ENCODE results near the gene CENPC.

CENPC gene

DNA sequence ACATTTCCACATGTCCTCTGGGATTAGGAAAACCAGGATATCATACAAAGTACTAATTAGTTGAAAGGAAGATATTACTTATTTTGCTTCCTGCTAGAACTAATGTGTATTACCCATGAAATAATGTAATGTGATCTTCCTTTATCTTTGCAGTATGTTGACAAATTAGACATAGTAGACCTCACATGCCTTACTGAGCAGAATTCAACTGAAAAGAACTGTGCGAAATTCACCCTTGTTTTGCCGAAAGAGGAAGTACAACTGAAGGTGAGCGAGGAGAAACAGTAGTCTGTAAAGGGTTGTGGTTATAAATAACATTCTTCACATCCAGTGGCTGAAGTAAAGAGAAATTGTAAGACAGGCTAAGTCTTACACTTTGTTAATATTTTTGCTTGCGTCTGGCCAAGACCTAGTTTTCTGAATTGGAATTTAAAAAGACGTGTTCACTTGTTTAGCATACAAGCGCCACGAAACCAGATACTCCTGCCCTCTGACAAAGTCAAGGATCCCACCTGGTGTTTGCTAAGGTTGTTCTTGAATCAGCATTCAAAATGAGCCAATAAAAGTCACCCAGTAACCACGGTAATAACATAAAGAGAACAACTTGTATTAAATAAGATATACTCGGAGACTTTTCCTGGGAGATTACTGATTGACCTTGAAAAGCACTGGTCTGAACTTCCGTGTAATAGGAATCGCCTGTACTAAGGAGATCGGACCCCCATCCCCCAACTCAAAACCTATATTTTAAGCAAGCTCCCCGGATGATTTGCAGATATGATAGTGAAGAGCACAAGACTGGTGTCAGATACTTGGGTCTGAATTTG, 30.1 kb upstream of the CENPC start:
- no peaks in the 10 kb centered on the region for H3K36me3 ChIP-seq (ENCODE audit: control insufficient read depth in 1 of 2, insufficient read depth in 2 of 2, low read length in 2 of 2)
- no peaks in the 10 kb centered on the region for H3K4me1 ChIP-seq (ENCODE audit: control insufficient read depth in 1 of 2, insufficient read depth in 2 of 2, low read length in 2 of 2)
- H3K9ac ChIP-seq (ENCODE audit: low read depth in 1 of 2, low read length in 2 of 2): no peak overlapping the region
- no peak overlapping the region for H3K4me3 ChIP-seq (ENCODE audit: low read depth in 1 of 2, low read length in 2 of 2)
- H3K27ac ChIP-seq (ENCODE audit: low read depth, low read length): no peak overlapping the region
- H3K27me3 ChIP-seq (ENCODE audit: control insufficient read depth in 1 of 2, insufficient read depth in 2 of 2, low read length in 2 of 2): no peaks in the 10 kb centered on the region
- no peaks in the 10 kb centered on the region for H3K9me3 ChIP-seq (ENCODE audit: control insufficient read depth in 1 of 2, low read length in 2 of 2)

DNA sequence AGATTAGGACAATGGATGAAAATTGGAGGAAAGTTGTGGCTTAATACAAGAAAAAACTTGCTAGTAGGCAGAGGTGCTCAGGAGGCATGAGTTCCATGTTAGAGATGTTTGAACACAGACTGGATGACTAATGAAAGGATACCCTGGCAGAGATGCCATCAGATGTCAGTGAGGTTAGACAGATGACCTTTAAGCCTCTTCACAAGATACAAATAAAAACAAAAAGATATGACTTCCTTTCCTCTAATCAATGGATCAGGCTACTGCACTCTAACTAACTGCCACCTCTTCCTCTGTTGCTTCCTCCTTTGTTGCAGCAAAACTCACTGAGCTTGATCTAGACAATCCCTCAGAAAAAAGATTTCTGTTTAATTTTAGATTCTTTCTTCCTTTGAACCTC, 27.9 kb upstream of the CENPC start:
- Histone ChIP-seq H3K9me3 (ENCODE audit: control insufficient read depth in 1 of 2, low read length in 2 of 2) (no peaks in the 10 kb centered on the region), H3K27me3 (ENCODE audit: control insufficient read depth in 1 of 2, insufficient read depth in 2 of 2, low read length in 2 of 2) (no peaks in the 10 kb centered on the region), H3K36me3 (ENCODE audit: control insufficient read depth in 1 of 2, insufficient read depth in 2 of 2, low read length in 2 of 2) (no peaks in the 10 kb centered on the region), H3K9ac (ENCODE audit: low read depth in 1 of 2, low read length in 2 of 2) (no peak overlapping the region), H3K4me1 (ENCODE audit: control insufficient read depth in 1 of 2, insufficient read depth in 2 of 2, low read length in 2 of 2) (no peaks in the 10 kb centered on the region), H3K27ac (ENCODE audit: low read depth, low read length) (no peak overlapping the region), H3K4me3 (ENCODE audit: low read depth in 1 of 2, low read length in 2 of 2) (no peak overlapping the region)

DNA sequence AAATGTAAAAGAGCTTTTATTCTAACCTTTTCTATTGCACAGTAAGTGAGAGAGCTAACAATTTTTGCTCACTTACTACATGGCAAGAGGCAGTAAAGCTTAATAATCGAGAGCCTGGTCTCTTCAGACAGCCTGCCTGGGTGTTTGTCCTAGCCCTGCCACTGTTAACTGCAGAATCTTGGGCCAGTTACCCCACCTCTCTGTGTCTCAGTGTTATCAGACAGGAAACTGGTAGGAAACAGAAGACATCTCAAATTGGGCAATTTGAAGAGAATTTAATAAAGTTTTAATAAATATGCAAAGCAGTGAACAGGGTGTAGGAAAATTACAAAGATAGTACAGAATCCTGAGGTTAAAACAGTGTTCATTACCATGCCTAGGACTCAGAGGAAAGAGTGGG, 26.7 kb upstream of the CENPC start:
- H3K9ac ChIP-seq (ENCODE audit: low read depth in 1 of 2, low read length in 2 of 2): no peak overlapping the region
- H3K36me3 ChIP-seq (ENCODE audit: control insufficient read depth in 1 of 2, insufficient read depth in 2 of 2, low read length in 2 of 2): no peaks in the 10 kb centered on the region
- no peaks in the 10 kb centered on the region for H3K4me1 ChIP-seq (ENCODE audit: control insufficient read depth in 1 of 2, insufficient read depth in 2 of 2, low read length in 2 of 2)
- no peaks in the 10 kb centered on the region for H3K9me3 ChIP-seq (ENCODE audit: control insufficient read depth in 1 of 2, low read length in 2 of 2)
- no peak overlapping the region for H3K4me3 ChIP-seq (ENCODE audit: low read depth in 1 of 2, low read length in 2 of 2)
- H3K27me3 ChIP-seq (ENCODE audit: control insufficient read depth in 1 of 2, insufficient read depth in 2 of 2, low read length in 2 of 2): no peaks in the 10 kb centered on the region
- no peak overlapping the region for H3K27ac ChIP-seq (ENCODE audit: low read depth, low read length)

DNA sequence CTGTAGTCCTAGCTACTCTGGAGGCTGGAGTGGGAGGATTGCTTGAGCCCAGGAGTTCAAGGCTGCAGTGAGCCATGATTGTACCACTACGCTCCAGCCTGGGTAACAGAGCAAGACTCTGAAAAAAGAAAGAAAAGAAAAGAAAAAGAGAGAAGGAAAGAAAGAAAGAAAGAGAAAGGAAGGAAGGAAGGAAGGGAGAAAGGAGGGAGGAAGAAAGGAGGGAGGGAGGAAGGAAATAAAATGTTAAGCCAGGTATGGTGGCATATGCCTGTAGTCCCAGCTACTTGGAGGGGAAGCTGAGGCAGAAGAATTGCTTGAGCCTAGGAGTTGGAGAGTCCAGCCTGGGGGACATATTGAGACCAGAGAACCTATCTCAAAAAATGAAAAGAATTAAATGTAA, 25.2 kb upstream of the CENPC start:
- H3K27me3 ChIP-seq (ENCODE audit: control insufficient read depth in 1 of 2, insufficient read depth in 2 of 2, low read length in 2 of 2): no peaks in the 10 kb centered on the region
- no peaks in the 10 kb centered on the region for H3K4me1 ChIP-seq (ENCODE audit: control insufficient read depth in 1 of 2, insufficient read depth in 2 of 2, low read length in 2 of 2)
- H3K27ac ChIP-seq (ENCODE audit: low read depth, low read length): no peak overlapping the region
- H3K36me3 ChIP-seq (ENCODE audit: control insufficient read depth in 1 of 2, insufficient read depth in 2 of 2, low read length in 2 of 2): no peaks in the 10 kb centered on the region
- H3K9me3 ChIP-seq (ENCODE audit: control insufficient read depth in 1 of 2, low read length in 2 of 2): no peaks in the 10 kb centered on the region
- no peak overlapping the region for H3K9ac ChIP-seq (ENCODE audit: low read depth in 1 of 2, low read length in 2 of 2)
- no peak overlapping the region for H3K4me3 ChIP-seq (ENCODE audit: low read depth in 1 of 2, low read length in 2 of 2)

DNA sequence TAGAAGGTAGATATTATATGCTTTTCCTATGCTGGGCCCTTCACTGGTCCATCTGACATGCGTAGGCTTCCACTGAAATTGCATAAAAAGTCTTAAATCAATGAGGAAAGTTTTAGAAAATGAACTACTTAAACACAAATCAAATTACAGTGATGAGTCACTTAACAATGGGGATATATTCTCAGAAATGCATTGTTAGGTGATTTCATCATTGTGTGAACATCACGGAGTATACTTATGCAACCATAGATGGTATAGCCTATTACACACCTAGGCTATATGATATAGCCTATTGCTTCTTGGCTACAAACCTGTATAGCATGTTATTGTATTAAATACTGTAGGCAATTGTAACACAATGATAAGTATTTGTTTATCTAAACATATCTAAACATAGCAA, 23.5 kb upstream of the CENPC start:
- Histone ChIP-seq H3K9me3 (ENCODE audit: control insufficient read depth in 1 of 2, low read length in 2 of 2) (no peaks in the 10 kb centered on the region), H3K9ac (ENCODE audit: low read depth in 1 of 2, low read length in 2 of 2) (no peak overlapping the region), H3K4me1 (ENCODE audit: control insufficient read depth in 1 of 2, insufficient read depth in 2 of 2, low read length in 2 of 2) (no peaks in the 10 kb centered on the region), H3K4me3 (ENCODE audit: low read depth in 1 of 2, low read length in 2 of 2) (no peak overlapping the region), H3K27me3 (ENCODE audit: control insufficient read depth in 1 of 2, insufficient read depth in 2 of 2, low read length in 2 of 2) (no peaks in the 10 kb centered on the region), H3K36me3 (ENCODE audit: control insufficient read depth in 1 of 2, insufficient read depth in 2 of 2, low read length in 2 of 2) (no peaks in the 10 kb centered on the region), H3K27ac (ENCODE audit: low read depth, low read length) (no peak overlapping the region)

DNA sequence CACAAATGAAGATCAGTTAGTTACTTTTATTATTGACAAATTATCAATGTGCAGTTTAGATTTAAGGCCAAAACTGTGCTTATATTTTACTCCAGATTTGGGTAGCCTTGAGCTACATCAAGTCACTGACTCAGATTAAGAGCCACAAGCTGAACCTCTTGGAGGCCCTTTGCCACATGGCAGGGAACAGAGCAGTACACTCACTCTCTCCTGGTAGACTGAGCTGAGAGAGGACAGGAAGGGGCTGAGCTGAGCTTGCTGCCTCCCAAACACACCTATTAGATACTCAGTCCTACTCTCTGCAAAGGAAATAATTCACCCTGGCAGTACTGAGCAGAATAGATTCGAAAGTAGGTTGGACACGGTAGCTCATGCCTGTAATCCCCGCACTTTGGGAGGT, 21.0 kb upstream of the CENPC start:
- H3K4me3 ChIP-seq (ENCODE audit: low read depth in 1 of 2, low read length in 2 of 2): no peak overlapping the region
- H3K4me1 ChIP-seq (ENCODE audit: control insufficient read depth in 1 of 2, insufficient read depth in 2 of 2, low read length in 2 of 2): no peaks in the 10 kb centered on the region
- H3K36me3 ChIP-seq (ENCODE audit: control insufficient read depth in 1 of 2, insufficient read depth in 2 of 2, low read length in 2 of 2): no peaks in the 10 kb centered on the region
- H3K9ac ChIP-seq (ENCODE audit: low read depth in 1 of 2, low read length in 2 of 2): no peak overlapping the region
- H3K9me3 ChIP-seq (ENCODE audit: control insufficient read depth in 1 of 2, low read length in 2 of 2): no peaks in the 10 kb centered on the region
- H3K27me3 ChIP-seq (ENCODE audit: control insufficient read depth in 1 of 2, insufficient read depth in 2 of 2, low read length in 2 of 2): no peaks in the 10 kb centered on the region
- H3K27ac ChIP-seq (ENCODE audit: low read depth, low read length): no peak overlapping the region

DNA sequence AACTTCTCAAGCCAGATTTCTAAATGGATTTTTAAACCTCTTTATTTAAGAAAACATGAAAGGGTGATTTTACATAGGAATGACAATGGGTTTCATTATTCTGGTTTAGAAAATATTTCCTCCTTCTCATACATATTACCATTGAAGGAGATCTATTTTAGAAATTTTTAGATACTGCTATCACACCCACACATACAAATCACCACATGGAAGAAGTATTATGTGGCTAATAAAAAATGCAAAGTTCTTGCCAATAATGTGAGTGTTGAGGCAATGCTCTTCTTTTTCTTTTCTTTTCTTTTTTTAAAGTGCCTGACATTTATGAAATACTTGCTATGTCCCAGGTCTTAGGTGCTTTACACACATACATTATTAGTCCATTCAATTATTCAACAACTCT, 20.0 kb upstream of the CENPC start:
- Histone ChIP-seq H3K4me3 (ENCODE audit: low read depth in 1 of 2, low read length in 2 of 2) (no peak overlapping the region), H3K27me3 (ENCODE audit: control insufficient read depth in 1 of 2, insufficient read depth in 2 of 2, low read length in 2 of 2) (no peaks in the 10 kb centered on the region), H3K27ac (ENCODE audit: low read depth, low read length) (no peak overlapping the region), H3K9me3 (ENCODE audit: control insufficient read depth in 1 of 2, low read length in 2 of 2) (no peaks in the 10 kb centered on the region), H3K4me1 (ENCODE audit: control insufficient read depth in 1 of 2, insufficient read depth in 2 of 2, low read length in 2 of 2) (no peaks in the 10 kb centered on the region), H3K9ac (ENCODE audit: low read depth in 1 of 2, low read length in 2 of 2) (no peak overlapping the region), H3K36me3 (ENCODE audit: control insufficient read depth in 1 of 2, insufficient read depth in 2 of 2, low read length in 2 of 2) (no peaks in the 10 kb centered on the region)

DNA sequence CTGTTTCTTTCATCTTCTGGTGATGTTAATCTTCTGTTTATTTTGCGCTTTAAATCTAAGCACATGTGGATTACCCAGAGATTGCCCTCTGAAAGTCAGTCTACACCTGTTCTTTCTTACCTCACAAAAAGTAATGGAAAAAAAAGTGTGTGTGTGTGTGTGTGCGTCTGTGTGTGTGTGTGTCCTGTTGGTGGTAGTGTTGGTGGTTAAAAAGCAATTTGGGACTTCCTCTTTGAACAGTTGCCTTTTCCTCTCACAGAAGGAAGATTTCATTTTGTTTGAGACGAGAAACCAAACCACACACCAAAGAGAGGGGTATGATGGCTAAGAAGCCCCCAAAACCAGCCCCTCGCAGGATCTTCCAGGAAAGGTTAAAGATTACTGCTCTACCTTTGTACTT, 13.2 kb upstream of the CENPC start, which contains the start of gene STAP1:
TSS of gene STAP1 (plus strand) at position 235 of the 400 bp plus-strand sequence. CDS start at position 318, 83 bp downstream.
- no peaks in the 10 kb centered on the region for H3K4me1 ChIP-seq (ENCODE audit: control insufficient read depth in 1 of 2, insufficient read depth in 2 of 2, low read length in 2 of 2)
- no peaks in the 10 kb centered on the region for H3K9me3 ChIP-seq (ENCODE audit: control insufficient read depth in 1 of 2, low read length in 2 of 2)
- peak within 1 kb of the TSS; percentile 15 to 34 for H3K4me3 ChIP-seq (ENCODE audit: low read depth in 1 of 2, low read length in 2 of 2)
- H3K27me3 ChIP-seq (ENCODE audit: control insufficient read depth in 1 of 2, insufficient read depth in 2 of 2, low read length in 2 of 2): no peaks in the 10 kb centered on the region
- no peak within 1 kb of the TSS for H3K9ac ChIP-seq (ENCODE audit: low read depth in 1 of 2, low read length in 2 of 2)
- H3K27ac ChIP-seq (ENCODE audit: low read depth, low read length): no peak within 1 kb of the TSS
- no peaks in the 10 kb centered on the region for H3K36me3 ChIP-seq (ENCODE audit: control insufficient read depth in 1 of 2, insufficient read depth in 2 of 2, low read length in 2 of 2)

DNA sequence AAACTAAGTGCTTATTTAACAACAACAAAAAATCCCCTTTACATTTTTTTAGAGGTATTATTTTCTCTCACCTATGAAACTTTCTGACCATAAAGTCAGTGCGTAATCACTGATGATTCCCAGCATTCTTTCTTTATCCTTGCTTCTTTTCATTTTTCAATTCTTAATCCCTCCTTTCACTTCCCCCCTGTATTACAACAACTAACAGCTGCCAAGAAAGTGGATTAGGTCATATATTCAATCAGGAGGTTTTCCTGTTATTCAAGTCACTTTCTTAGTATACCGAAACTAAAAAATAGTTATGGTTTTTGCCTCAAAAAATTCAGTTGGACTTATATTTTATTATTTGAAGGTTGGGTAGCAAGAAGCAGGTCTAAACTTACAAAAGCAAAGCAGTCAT, 11.1 kb upstream of the CENPC start:
- Histone ChIP-seq H3K4me1 (ENCODE audit: control insufficient read depth in 1 of 2, insufficient read depth in 2 of 2, low read length in 2 of 2) (no peaks in the 10 kb centered on the region), H3K4me3 (ENCODE audit: low read depth in 1 of 2, low read length in 2 of 2) (no peak overlapping the region), H3K9ac (ENCODE audit: low read depth in 1 of 2, low read length in 2 of 2) (no peak overlapping the region), H3K36me3 (ENCODE audit: control insufficient read depth in 1 of 2, insufficient read depth in 2 of 2, low read length in 2 of 2) (no peaks in the 10 kb centered on the region), H3K9me3 (ENCODE audit: control insufficient read depth in 1 of 2, low read length in 2 of 2) (no peaks in the 10 kb centered on the region), H3K27ac (ENCODE audit: low read depth, low read length) (no peak overlapping the region), H3K27me3 (ENCODE audit: control insufficient read depth in 1 of 2, insufficient read depth in 2 of 2, low read length in 2 of 2) (no peaks in the 10 kb centered on the region)

DNA sequence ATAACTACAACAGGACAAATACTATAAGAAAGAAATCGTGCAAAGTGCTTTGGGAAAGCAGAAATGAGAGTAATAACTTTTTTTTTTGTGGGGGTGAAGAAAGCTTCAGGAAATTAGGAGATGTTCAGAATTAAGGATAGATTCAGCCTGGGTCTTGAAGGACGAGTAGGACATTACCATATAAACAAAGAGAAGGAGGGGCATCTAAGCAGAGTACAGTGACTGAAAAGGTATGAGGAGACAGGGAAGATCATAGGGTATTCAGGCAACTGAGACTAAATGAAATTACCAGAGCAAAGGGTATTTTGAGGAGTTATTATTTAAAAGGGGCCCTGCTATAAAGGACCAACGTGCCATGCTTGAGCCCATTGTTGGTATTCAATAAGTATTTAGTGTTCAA, 10.1 kb upstream of the CENPC start:
- Histone ChIP-seq H3K4me3 (ENCODE audit: low read depth in 1 of 2, low read length in 2 of 2) (no peak overlapping the region), H3K27ac (ENCODE audit: low read depth, low read length) (no peak overlapping the region), H3K9me3 (ENCODE audit: control insufficient read depth in 1 of 2, low read length in 2 of 2) (no peaks in the 10 kb centered on the region), H3K36me3 (ENCODE audit: control insufficient read depth in 1 of 2, insufficient read depth in 2 of 2, low read length in 2 of 2) (no peaks in the 10 kb centered on the region), H3K27me3 (ENCODE audit: control insufficient read depth in 1 of 2, insufficient read depth in 2 of 2, low read length in 2 of 2) (no peaks in the 10 kb centered on the region), H3K4me1 (ENCODE audit: control insufficient read depth in 1 of 2, insufficient read depth in 2 of 2, low read length in 2 of 2) (no peaks in the 10 kb centered on the region), H3K9ac (ENCODE audit: low read depth in 1 of 2, low read length in 2 of 2) (no peak overlapping the region)
